SK-N-SH treated with all-trans-retinoic acid at 6 μM for 48 hours (cell line): ENCODE results near the gene RP9.
A peak's percentile ranks its signal among the peaks of the same experiment; 100 is the strongest.

Source experiments
- ATAC-seq: fragments of 200-7000 bp; cut with Tn5 transposase; 3 replicates; pipeline ENCODE4 v1.9.1; 2020; ENCODE audit warnings: mild to moderate bottlenecking, moderate library complexity
- ARNTL ChIP-seq: fragments of 450-650 bp; formaldehyde crosslinking; IDR thresholded peaks from 2 replicates; pipeline ENCODE4 v1.5.0; 2020; ENCODE audit warnings: low read depth, mild to moderate bottlenecking, moderate library complexity, borderline replicate concordance
- BACH2 ChIP-seq: fragments of 250-450 bp; sonication (Bioruptor Pico); IDR thresholded peaks from 2 replicates; pipeline ENCODE4 v1.9.0; 2021; ENCODE audit warnings: mild to moderate bottlenecking, borderline replicate concordance
- CREB5 ChIP-seq: fragments of 250-450 bp; sonication (Bioruptor Pico); IDR thresholded peaks from 2 replicates; pipeline ENCODE4 v1.5.1; 2020; ENCODE audit warnings: low read depth, mild to moderate bottlenecking, moderate library complexity
- CSRNP3 ChIP-seq: fragments of 250-450 bp; sonication (Bioruptor Pico); IDR thresholded peaks from 2 replicates; pipeline ENCODE4 v1.5.1; 2021; ENCODE audit warnings: mild to moderate bottlenecking, moderate library complexity
- ESRRG ChIP-seq: fragments of 250-450 bp; sonication (Bioruptor Pico); IDR thresholded peaks from 2 replicates; pipeline ENCODE4 v1.6.1; 2021; ENCODE audit warnings: mild to moderate bottlenecking
- GLIS3 ChIP-seq: fragments of 250-450 bp; sonication (Bioruptor Pico); IDR thresholded peaks from 2 replicates; pipeline ENCODE4 v1.5.0; 2020; ENCODE audit warnings: mild to moderate bottlenecking, moderate library complexity
- ISL1 ChIP-seq: fragments of 250-450 bp; sonication (Bioruptor Pico); IDR thresholded peaks from 2 replicates; pipeline ENCODE4 v2.1.2; 2022; ENCODE audit warnings: mild to moderate bottlenecking, moderate library complexity
- OSR1 ChIP-seq: fragments of 250-450 bp; sonication (Bioruptor Pico); IDR thresholded peaks from 2 replicates; pipeline ENCODE4 v1.8.0; 2022; ENCODE audit warnings: moderate library complexity, mild to moderate bottlenecking, inconsistent platforms
- PATZ1 ChIP-seq: fragments of 250-450 bp; sonication (Bioruptor Pico); IDR thresholded peaks from 2 replicates; pipeline ENCODE4 v1.8.0; 2020; ENCODE audit warnings: mild to moderate bottlenecking, moderate library complexity, borderline replicate concordance
- POU6F1 ChIP-seq: fragments of 250-450 bp; sonication (Bioruptor Pico); IDR thresholded peaks from 2 replicates; pipeline ENCODE4 v1.8.0; 2021; ENCODE audit warnings: low read depth, mild to moderate bottlenecking, moderate library complexity, borderline replicate concordance
- PPARA ChIP-seq: fragments of 250-450 bp; sonication (Bioruptor Pico); IDR thresholded peaks from 2 replicates; pipeline ENCODE4 v1.5.0; 2020; ENCODE audit warnings: mild to moderate bottlenecking, borderline replicate concordance
- RARB ChIP-seq: fragments of 250-450 bp; sonication (Bioruptor Pico); IDR thresholded peaks from 2 replicates; pipeline ENCODE4 v1.8.0; 2021; ENCODE audit warnings: mild to moderate bottlenecking, moderate library complexity
- SNAI2 ChIP-seq: fragments of 250-450 bp; sonication (Bioruptor Pico); IDR thresholded peaks from 2 replicates; pipeline ENCODE4 v1.5.0; 2020; ENCODE audit warnings: mild to moderate bottlenecking, moderate library complexity
- TCF4 ChIP-seq: fragments of 250-450 bp; sonication (Bioruptor Pico); IDR thresholded peaks from 2 replicates; pipeline ENCODE4 v1.8.0; 2021; ENCODE audit warnings: mild to moderate bottlenecking, moderate library complexity, borderline replicate concordance
- TOX ChIP-seq: fragments of 250-450 bp; sonication (Bioruptor Pico); IDR thresholded peaks from 2 replicates; pipeline ENCODE4 v1.8.0; 2021; ENCODE audit warnings: mild to moderate bottlenecking, moderate library complexity, borderline replicate concordance
- TSHZ2 ChIP-seq: fragments of 250-450 bp; sonication (Bioruptor Pico); IDR thresholded peaks from 2 replicates; pipeline ENCODE4 v1.5.0; 2020; ENCODE audit warnings: mild to moderate bottlenecking, moderate library complexity
- ZC3H10 ChIP-seq: fragments of 250-450 bp; sonication (Bioruptor Pico); IDR thresholded peaks from 2 replicates; pipeline ENCODE4 v1.5.1; 2021; ENCODE audit warnings: mild to moderate bottlenecking, moderate library complexity
- ZFP3 ChIP-seq: fragments of 250-450 bp; sonication (Bioruptor Pico); IDR thresholded peaks from 2 replicates; pipeline ENCODE4 v1.5.0; 2020; ENCODE audit warnings: mild to moderate bottlenecking, moderate library complexity
- ZFP30 ChIP-seq: fragments of 450-650 bp; formaldehyde crosslinking; IDR thresholded peaks from 2 replicates; pipeline ENCODE4 v1.5.0; 2022; ENCODE audit warnings: mild to moderate bottlenecking, moderate library complexity
- ZNF565 ChIP-seq: fragments of 450-650 bp; formaldehyde crosslinking; conservative IDR thresholded peaks from 2 replicates; pipeline ENCODE4 v1.5.0; 2020; ENCODE audit warnings: low read depth, mild to moderate bottlenecking, moderate library complexity
- ZNF70 ChIP-seq: fragments of 450-650 bp; formaldehyde crosslinking; IDR thresholded peaks from 2 replicates; pipeline ENCODE4 v1.5.0; 2020; ENCODE audit warnings: mild to moderate bottlenecking, moderate library complexity
- ZNF8 ChIP-seq: fragments of 450-650 bp; formaldehyde crosslinking; IDR thresholded peaks from 2 replicates; pipeline ENCODE4 v1.5.0; 2020; ENCODE audit warnings: mild to moderate bottlenecking, moderate library complexity

Gene RP9

GRCh38 chr7:33109758-33110238 lies 594 bp upstream of the RP9 start:
- TF ChIP-seq ZNF8 (CRISPR knock-in tag) (0 out of 2 replicates have a peak, but pooled peaks have one; percentile 36), RARB (no peak)
- peak; percentile 50 for ATAC-seq

GRCh38 chr7:33108554-33109004 lies 625 bp downstream of the RP9 start:
- TF ChIP-seq ARNTL (CRISPR knock-in tag), result no peak
- no peak for TF ChIP-seq TSHZ2 (CRISPR knock-in tag)
- TF ChIP-seq ZC3H10 (CRISPR knock-in tag), result no peak
- TF ChIP-seq TCF4 (CRISPR knock-in tag), result no peak
- no peak for TF ChIP-seq ZNF565 (CRISPR knock-in tag)
- no peak for TF ChIP-seq BACH2 (CRISPR knock-in tag)
- TF ChIP-seq PPARA (CRISPR knock-in tag), result no peak
- no peak for TF ChIP-seq PATZ1 (CRISPR knock-in tag)
- TF ChIP-seq RARB, result no peak
- TF ChIP-seq ISL1 (CRISPR knock-in tag), result no peak
- no peak for TF ChIP-seq ESRRG (CRISPR knock-in tag)
- TF ChIP-seq ZFP3 (CRISPR knock-in tag), result no peak
- no peak for TF ChIP-seq GLIS3
- no peak for TF ChIP-seq ZNF70 (CRISPR knock-in tag)
- peak; percentile 67 for ATAC-seq

- peak; percentile 69 for ATAC-seq
- TF ChIP-seq ZNF70 (CRISPR knock-in tag), result no peak
- TF ChIP-seq BACH2 (CRISPR knock-in tag), result no peak
- TF ChIP-seq TOX (CRISPR knock-in tag), result no peak
- no peak for TF ChIP-seq CSRNP3
- TF ChIP-seq ZNF565 (CRISPR knock-in tag), result no peak
- TF ChIP-seq SNAI2 (CRISPR knock-in tag), result no peak
- no peak for TF ChIP-seq TCF4 (CRISPR knock-in tag)
- TF ChIP-seq GLIS3, result no peak
- TF ChIP-seq PATZ1 (CRISPR knock-in tag), result no peak
- TF ChIP-seq ISL1 (CRISPR knock-in tag), result no peak
- no peak for TF ChIP-seq OSR1 (CRISPR knock-in tag)
- no peak for TF ChIP-seq CREB5 (CRISPR knock-in tag)
- no peak for TF ChIP-seq TSHZ2 (CRISPR knock-in tag)
- TF ChIP-seq ZFP30 (CRISPR knock-in tag), result no peak
- TF ChIP-seq POU6F1 (CRISPR knock-in tag), result no peak
- TF ChIP-seq ESRRG (CRISPR knock-in tag), result no peak
Measured at GRCh38 chr7:33107136-33108066, 1.8 kb downstream of the RP9 start.
